ENCODE results near the gene TPRG1L. TPM values are rescaled to one million over a fixed set of nuclear protein-coding genes. Genes with fewer than 3 reads are reported as not detected.

The TPRG1L gene
- polyA plus RNA-seq, 3 donors from 2014 or later: 36.2 to 43.4 (median 40.3) TPM

DNA sequence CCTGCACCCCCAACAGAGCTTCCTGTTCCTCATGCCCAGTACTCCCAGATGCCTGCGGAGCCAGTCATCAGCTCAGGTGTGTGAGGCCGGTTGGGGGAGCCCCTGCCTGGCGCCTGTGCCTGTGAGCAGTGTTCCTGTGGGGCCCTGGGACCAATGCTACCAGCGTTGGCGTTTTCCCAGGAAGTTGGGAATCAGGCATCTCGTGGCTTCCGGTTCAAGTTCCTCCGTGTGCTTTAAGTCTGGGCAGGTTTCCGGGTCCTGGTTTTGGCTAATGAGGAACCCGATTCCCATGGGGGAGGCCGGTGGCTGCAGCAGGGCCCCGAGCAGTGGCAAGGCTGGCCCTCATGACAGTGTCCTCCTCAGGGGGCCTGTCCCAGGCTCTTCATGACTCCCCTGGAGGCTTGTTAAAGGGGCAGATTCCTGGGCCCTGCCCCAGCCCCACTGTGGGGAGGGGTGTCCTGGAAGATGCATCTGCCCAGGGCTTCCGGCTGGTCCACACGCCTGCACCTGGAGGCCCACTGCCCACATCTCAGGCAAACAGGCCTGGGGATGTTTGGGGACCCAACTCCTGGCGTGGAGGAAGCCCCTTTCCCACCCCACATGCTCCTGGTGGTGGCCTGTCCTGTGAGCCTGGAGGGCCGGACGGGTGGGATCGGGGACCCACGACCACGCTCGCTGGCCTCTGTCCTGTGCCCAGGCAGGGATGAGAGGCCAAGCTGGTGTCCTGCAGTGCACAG is 53.7 kb downstream of the TPRG1L start:
- Mint-ChIP-seq H3K4me1 (peaks cover 0 to 6% of the 10 kb centered on the region in 2 donors), H3K36me3 (no peaks in the 10 kb centered on the region), H3K27ac (no peak overlapping the region), H3K27me3 (ENCODE audit: low read depth in 3 of 3) (peaks cover 1 to 5% (median 3%) of the 10 kb centered on the region in 3 donors), H3K9me3 (no peaks in the 10 kb centered on the region), H3K4me3 (no peak overlapping the region)
- DNase-seq: no peak

- no peak overlapping the region for H3K27ac Mint-ChIP-seq
- H3K4me1 Mint-ChIP-seq: peaks cover 0 to 6% of the 10 kb centered on the region in 2 donors
- no peaks in the 10 kb centered on the region for H3K9me3 Mint-ChIP-seq
- H3K4me3 Mint-ChIP-seq: no peak overlapping the region
- no peak for DNase-seq
- peaks cover 1 to 5% (median 5%) of the 10 kb centered on the region in 3 donors for H3K27me3 Mint-ChIP-seq (ENCODE audit: low read depth in 3 of 3)
- no peaks in the 10 kb centered on the region for H3K36me3 Mint-ChIP-seq
Observed at GRCh38 chr1:3679098-3679555, 54.3 kb downstream of the TPRG1L start.

Other genes with a start within 250 kb of the TPRG1L start
- gene ARHGEF16, start 170.3 kb upstream of the TPRG1L start, polyA plus RNA-seq: not detected
- gene MEGF6, start 13.5 kb upstream of the TPRG1L start, polyA plus RNA-seq: under 1 TPM in 1 of 3 donors, not detected in 2; 0.08 TPM
- 10 to 100 TPM; 19.9 to 26.8 (median 21.1) TPM for gene WRAP73, start 25.1 kb downstream of the TPRG1L start, polyA plus RNA-seq
- gene TP73, start 27.5 kb downstream of the TPRG1L start, polyA plus RNA-seq: not detected
- gene CCDC27, start 127.4 kb downstream of the TPRG1L start, polyA plus RNA-seq: not detected
- gene SMIM1, start 147.7 kb downstream of the TPRG1L start, polyA plus RNA-seq: under 1 TPM in 1 of 3 donors, not detected in 2; 0.96 TPM
- 10 to 100 TPM; 19.3 to 28.3 (median 27.7) TPM for gene LRRC47, start 171.5 kb downstream of the TPRG1L start, polyA plus RNA-seq
- 10 to 100 TPM in 2 of 3 donors, 1 to 10 TPM in 1; 2.5 to 32.7 (median 18.2) TPM for gene CEP104, start 232.2 kb downstream of the TPRG1L start, polyA plus RNA-seq
- 10 to 100 TPM in 2 of 3 donors, 1 to 10 TPM in 1; 8.3 to 25.6 (median 11.9) TPM for gene DFFB, start 232.5 kb downstream of the TPRG1L start, polyA plus RNA-seq